ENCODE measurements around the gene TEPSIN. TPM values are rescaled to one million over a fixed set of nuclear protein-coding genes. Genes with fewer than 3 reads are reported as not detected.
A peak's percentile ranks its signal among the peaks of the same experiment; 100 is the strongest.

TEPSIN gene
- total RNA-seq, 1 experiment from 2014 or later, result 38.8 TPM

DNA sequence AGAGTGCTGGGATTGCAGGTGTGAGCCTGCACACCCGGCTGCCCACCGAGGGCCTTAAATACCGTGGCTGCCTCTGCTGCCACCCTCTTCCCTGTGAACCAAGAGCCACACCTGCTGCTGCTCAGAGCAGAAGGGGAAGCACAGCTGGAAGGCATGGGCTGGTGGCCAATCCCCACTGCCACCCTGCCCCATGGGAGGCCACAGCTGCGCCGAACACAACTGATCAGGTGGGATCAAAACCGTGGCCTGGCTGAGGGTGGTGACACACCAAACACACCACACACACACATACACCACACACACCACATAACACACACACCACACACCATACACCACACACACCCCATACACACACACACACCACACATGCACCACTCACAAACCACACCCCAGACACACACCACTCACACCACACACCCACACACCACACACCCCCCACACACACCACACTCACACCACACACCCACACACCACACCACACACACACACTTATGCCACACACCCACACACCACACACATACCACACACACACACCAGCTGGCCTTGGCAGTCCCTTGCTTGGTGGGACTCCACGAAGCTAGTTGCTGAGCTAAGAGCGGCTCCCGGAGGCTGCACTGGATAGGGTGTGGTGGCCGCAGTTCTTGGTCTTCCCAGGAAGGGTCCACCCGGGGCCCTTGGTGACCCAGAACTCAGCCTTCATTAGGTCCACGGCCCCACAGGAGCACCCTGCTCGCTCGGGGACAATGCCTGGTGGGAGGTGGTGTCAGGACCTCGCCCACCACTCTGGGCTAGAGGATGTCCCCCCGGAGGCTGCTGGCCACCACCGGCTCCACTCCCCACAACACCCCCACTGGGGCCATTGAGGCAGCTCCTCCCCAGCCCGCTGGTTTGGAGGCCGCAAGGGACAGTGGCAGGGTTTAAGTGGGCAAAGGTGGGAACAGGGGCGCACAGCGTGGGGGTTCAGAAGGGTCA is 31.0 kb downstream of the TEPSIN start:
- H3K27ac Mint-ChIP-seq, result peak overlapping the region in 2 of 3 experiments; percentile 67 to 79; a peak in 2 of 7 replicates
- no peaks in the 10 kb centered on the region for H3K23me2 ChIP-seq (ENCODE audit: insufficient read length, low read depth, low read length, poor library complexity, severe bottlenecking)
- no peaks in the 10 kb centered on the region; the same call in 1 of the 2 replicates for H3K79me2 ChIP-seq (ENCODE audit: insufficient read depth, low read length)
- no peak overlapping the region for H2BK12ac ChIP-seq (ENCODE audit: insufficient read length, low read depth, low read length)
- H2BK5ac ChIP-seq (ENCODE audit: insufficient read length, low read length), result no peak overlapping the region
- no peak overlapping the region for H4K8ac ChIP-seq (replicated peaks; ENCODE audit: insufficient read length, low read depth, low read length)
- H2BK20ac ChIP-seq (ENCODE audit: low read depth, low read length, poor library complexity, severe bottlenecking), result no peak overlapping the region
- no peak overlapping the region; a peak in 2 of 5 replicates for H3K4me3 Mint-ChIP-seq
- H3K4me2 ChIP-seq (ENCODE audit: insufficient read depth, insufficient read length, low read length), result no peak overlapping the region
- no peak overlapping the region for H3K9ac ChIP-seq (ENCODE audit: extremely low read depth, insufficient read length, low read length)
- H3K27ac ChIP-seq (ENCODE audit: insufficient read length, low read depth, low read length), result no peak overlapping the region
- no peak overlapping the region for H2BK120ac ChIP-seq (ENCODE audit: low read depth, low read length, poor library complexity, severe bottlenecking)
- H4K91ac ChIP-seq (ENCODE audit: insufficient read length, low read depth, low read length), result no peak overlapping the region
- H2AFZ ChIP-seq (ENCODE audit: low read length), result no peak overlapping the region
- no peak overlapping the region for H3K4ac ChIP-seq (ENCODE audit: low read depth, low read length)
- no peak overlapping the region for H2BK15ac ChIP-seq (ENCODE audit: low read depth, low read length)
- no peaks in the 10 kb centered on the region for H4K20me1 ChIP-seq (ENCODE audit: control insufficient read depth, insufficient read depth, insufficient read length)
- H3K4me1 Mint-ChIP-seq, result peaks cover 3 to 4% of the 10 kb centered on the region in 2 experiments; a peak in 1 of 4 replicates
- H3K23ac ChIP-seq (ENCODE audit: insufficient read length, low read depth, low read length), result no peak overlapping the region
- H3K9me3 Mint-ChIP-seq, result no peaks in the 10 kb centered on the region
- H3T11ph ChIP-seq (ENCODE audit: low read length), result no peak overlapping the region
- H3K79me1 ChIP-seq (ENCODE audit: insufficient read depth, low read depth, low read length, poor library complexity, severe bottlenecking), result no peaks in the 10 kb centered on the region
- no peaks in the 10 kb centered on the region for H3K4me1 ChIP-seq (ENCODE audit: insufficient read depth, low read length)
- H3K27me3 ChIP-seq (ENCODE audit: insufficient read depth, low read length), result no peaks in the 10 kb centered on the region
- H4K5ac ChIP-seq (ENCODE audit: insufficient read length, low read depth, low read length), result no peak overlapping the region
- TF ChIP-seq, protein P1, sequence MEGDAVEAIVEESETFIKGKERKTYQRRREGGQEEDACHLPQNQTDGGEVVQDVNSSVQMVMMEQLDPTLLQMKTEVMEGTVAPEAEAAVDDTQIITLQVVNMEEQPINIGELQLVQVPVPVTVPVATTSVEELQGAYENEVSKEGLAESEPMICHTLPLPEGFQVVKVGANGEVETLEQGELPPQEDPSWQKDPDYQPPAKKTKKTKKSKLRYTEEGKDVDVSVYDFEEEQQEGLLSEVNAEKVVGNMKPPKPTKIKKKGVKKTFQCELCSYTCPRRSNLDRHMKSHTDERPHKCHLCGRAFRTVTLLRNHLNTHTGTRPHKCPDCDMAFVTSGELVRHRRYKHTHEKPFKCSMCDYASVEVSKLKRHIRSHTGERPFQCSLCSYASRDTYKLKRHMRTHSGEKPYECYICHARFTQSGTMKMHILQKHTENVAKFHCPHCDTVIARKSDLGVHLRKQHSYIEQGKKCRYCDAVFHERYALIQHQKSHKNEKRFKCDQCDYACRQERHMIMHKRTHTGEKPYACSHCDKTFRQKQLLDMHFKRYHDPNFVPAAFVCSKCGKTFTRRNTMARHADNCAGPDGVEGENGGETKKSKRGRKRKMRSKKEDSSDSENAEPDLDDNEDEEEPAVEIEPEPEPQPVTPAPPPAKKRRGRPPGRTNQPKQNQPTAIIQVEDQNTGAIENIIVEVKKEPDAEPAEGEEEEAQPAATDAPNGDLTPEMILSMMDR (conservative IDR thresholded peaks at IDR 0.05), result no peak
- no CpG with 5 or more reads among the region's 21 CpGs for WGBS (ENCODE audit: extremely low coverage, insufficient read length, low lambda C conversion rate)
- no peak overlapping the region for H3K14ac ChIP-seq (ENCODE audit: insufficient read depth, low read length)
- H3K18ac ChIP-seq (ENCODE audit: insufficient read length, low read depth, low read length), result no peak overlapping the region
- H3K27me3 Mint-ChIP-seq (ENCODE audit: low read depth), result no peaks in the 10 kb centered on the region
- no peak overlapping the region for H2AK5ac ChIP-seq (ENCODE audit: insufficient read length, low read length)
- no peak for DNase-seq
- H3K36me3 Mint-ChIP-seq (ENCODE audit: insufficient read depth in 1 of 3, low read depth in 3 of 3), result peaks cover 0 to 33% (median 6%) of the 10 kb centered on the region in 3 experiments; a peak in 4 of 7 replicates
- H3K56ac ChIP-seq (ENCODE audit: insufficient read length, low read depth, low read length), result no peak overlapping the region
- no peaks in the 10 kb centered on the region for H3K9me3 ChIP-seq (ENCODE audit: control insufficient read depth, low read depth, low read length)
